ENCODE results near the gene SAMD14.
"Not testable (repeated sequence)": the region's sequence is repeated elsewhere in the genome, so short reads cannot be mapped to it uniquely, and the experiment has no call there.

SAMD14 gene

GRCh38 chr17:50076591-50077235 lies 53.2 kb downstream of the SAMD14 start:
- no peak for DNase-seq (ENCODE audit: low read depth in 1 of 2, low spot score in 1 of 2)

DNA sequence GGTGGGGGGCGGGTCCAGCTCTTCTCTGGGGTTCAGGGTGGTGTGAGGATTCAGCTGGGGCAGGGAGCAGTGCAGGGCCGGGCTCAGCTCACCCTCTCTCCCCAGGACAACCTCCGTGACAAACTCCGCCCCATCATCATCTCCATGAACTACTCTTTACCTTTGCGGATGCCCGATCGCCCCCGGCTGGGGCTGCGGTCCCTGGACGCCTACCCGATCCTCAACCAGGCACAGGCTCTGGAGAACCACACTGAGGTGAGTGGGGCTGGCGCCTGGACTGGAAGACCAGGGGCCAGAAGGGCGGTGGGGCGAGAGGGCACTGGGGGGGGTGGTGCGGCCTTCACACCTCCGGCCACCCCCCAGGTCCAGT lies 53.8 kb downstream of the SAMD14 start:
- DNase-seq (ENCODE audit: low read depth in 1 of 2, low spot score in 1 of 2), result no peak

- no peak for DNase-seq (ENCODE audit: low read depth in 1 of 2, low spot score in 1 of 2)
Measured at GRCh38 chr17:50075446-50076032, 54.4 kb downstream of the SAMD14 start.

GRCh38 chr17:50074227-50074626 lies 55.7 kb downstream of the SAMD14 start:
- DNase-seq (ENCODE audit: low read depth in 1 of 2, low spot score in 1 of 2), result no peak

GRCh38 chr17:50072925-50073324 lies 57.0 kb downstream of the SAMD14 start:
- DNase-seq (ENCODE audit: low read depth in 1 of 2, low spot score in 1 of 2), result no peak

GRCh38 chr17:50072130-50072529 lies 57.8 kb downstream of the SAMD14 start:
- DNase-seq (ENCODE audit: low read depth in 1 of 2, low spot score in 1 of 2), result no peak

DNA sequence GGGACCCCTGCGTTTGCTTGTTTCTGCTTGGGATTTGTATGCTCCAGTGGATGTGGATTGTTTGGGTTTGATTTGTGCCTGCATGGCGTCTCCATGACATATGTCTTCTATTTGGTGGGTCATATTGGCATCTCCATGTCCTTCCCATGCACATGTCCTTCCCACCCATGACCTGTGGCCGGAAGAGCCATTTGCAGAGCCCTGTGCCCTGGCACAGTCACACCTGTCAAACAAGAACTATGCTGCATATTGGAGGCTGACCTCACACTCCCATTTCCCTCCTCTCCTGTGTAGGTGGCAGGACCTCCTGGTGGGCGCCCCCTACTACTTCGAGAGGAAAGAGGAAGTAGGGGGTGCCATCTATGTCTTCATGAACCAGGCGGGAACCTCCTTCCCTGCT lies 58.3 kb downstream of the SAMD14 start:
- no peak for DNase-seq (ENCODE audit: low read depth in 1 of 2, low spot score in 1 of 2)

DNA sequence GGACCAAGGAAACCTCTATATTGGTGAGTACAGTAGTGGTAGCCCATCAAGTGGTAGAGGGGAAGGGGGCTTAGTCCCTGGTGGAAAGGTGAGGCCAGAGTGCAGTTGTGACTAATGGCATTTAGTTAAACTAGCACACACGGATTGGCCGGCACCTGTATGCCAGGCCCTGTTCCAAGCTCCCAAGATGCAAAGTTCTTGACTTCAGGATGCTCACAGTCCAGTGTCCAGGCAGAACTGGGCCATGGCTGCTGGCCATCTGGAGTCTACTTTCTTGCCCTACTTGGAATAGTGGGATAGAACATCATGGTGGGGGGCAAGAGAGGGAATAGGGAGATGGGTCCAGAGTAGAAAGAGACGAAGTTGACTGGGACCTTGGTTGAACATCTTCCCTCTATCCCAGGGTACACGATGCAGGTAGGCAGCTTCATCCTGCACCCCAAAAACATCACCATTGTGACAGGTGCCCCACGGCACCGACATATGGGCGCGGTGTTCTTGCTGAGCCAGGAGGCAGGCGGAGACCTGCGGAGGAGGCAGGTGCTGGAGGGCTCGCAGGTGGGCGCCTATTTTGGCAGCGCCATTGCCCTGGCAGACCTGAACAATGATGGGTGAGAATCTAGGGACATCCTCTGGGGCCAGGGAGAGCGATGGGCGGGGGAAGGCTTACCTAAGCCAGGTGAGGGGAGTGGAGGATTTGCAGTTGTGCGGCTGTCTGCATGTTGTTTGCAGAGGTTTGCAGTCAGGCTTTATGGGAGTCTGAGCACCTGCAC lies 58.9 kb downstream of the SAMD14 start:
- DNase-seq (ENCODE audit: low read depth in 1 of 2, low spot score in 1 of 2), result no peak

- DNase-seq (ENCODE audit: low read depth in 1 of 2, low spot score in 1 of 2), result no peak
Measured at GRCh38 chr17:50067996-50068395, 62.0 kb downstream of the SAMD14 start.

GRCh38 chr17:50066995-50067394 lies 63.0 kb downstream of the SAMD14 start:
- no peak for DNase-seq (ENCODE audit: low read depth in 1 of 2, low spot score in 1 of 2)

GRCh38 chr17:50065056-50065455 lies 64.9 kb downstream of the SAMD14 start:
- no peak for DNase-seq (ENCODE audit: low read depth in 1 of 2, low spot score in 1 of 2)

- no peak for DNase-seq (ENCODE audit: low read depth in 1 of 2, low spot score in 1 of 2)
Measured at GRCh38 chr17:50064253-50065001, 65.5 kb downstream of the SAMD14 start.

DNA sequence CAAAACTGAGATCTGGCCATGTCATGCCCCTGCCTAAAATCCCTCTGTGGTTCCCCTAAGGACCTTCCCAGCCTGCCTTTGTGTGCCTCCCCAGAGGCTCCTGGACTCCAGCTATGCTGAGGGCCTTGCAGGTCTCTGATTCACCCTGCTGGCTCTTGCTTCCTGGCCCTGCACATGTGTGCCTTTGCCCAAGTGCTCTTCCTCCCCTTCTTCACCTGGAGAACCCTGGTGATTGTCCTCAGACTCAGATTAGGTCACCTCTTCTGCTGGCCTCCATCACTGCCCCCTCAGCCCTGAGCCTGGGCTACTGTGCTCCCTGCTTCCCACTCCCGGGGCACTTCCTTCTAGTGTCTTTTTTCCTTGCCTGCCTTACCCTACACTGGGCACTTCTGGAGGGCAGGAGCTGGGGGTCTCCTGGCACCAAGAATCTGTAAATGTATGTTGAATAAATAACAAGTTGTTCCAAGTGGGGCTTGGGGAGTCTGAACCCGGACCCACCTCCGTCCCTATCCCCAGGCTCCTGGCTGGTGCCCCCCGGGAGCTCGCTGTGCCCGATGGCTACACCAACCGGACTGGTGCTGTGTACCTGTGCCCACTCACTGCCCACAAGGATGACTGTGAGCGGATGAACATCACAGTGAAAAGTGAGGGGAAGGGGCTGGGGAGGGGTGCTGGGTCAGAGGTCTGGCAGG lies 66.3 kb downstream of the SAMD14 start:
- DNase-seq (ENCODE audit: low read depth in 1 of 2, low spot score in 1 of 2), result no peak

GRCh38 chr17:50062293-50063243 lies 67.4 kb downstream of the SAMD14 start:
- no peak for DNase-seq (ENCODE audit: low read depth in 1 of 2, low spot score in 1 of 2)

DNA sequence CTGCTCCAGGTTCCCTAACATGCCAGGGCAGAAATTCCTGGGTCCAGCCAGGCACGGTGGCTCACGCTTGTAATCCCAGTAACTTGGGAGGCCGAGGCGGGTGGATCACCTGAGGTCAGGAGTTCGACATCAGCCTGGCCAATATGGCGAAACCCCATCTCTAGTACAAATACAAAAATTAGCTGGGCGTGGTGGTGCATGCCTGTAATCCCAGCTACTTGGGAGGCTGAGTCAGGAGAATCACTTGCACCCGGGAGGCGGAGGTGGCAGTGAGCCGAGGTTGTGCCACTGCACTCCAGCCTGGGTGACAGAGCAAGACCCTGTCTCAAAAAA lies 68.3 kb downstream of the SAMD14 start:
- DNase-seq (ENCODE audit: low read depth in 1 of 2, low spot score in 1 of 2), result not testable (repeated sequence)

GRCh38 chr17:50060951-50061712 lies 68.8 kb downstream of the SAMD14 start:
- DNase-seq (ENCODE audit: low read depth in 1 of 2, low spot score in 1 of 2), result no peak

All from stimulated activated CD4-positive, alpha-beta T cell treated with anti-CD3 and anti-CD28 coated beads, Interleukin-15, amount 100 ng/mL, for 1 hour (primary cell).